CD4-positive, alpha-beta T cell (primary cell): ENCODE data around the gene SLC24A4. TPM values are rescaled to one million over a fixed set of nuclear protein-coding genes. Genes with fewer than 3 reads are reported as not detected.
A peak's percentile ranks its signal among the peaks of the same experiment; 100 is the strongest.

Experiments
- ATAC-seq: fragments of 200-7000 bp; cut with Tn5 transposase; one replicate; pipeline ENCODE4 v1.10.0; 2022; ENCODE audit warnings: mild to moderate bottlenecking; ENCODE audit not compliant: poor library complexity
- CTCF ChIA-PET: fragments of 350-600 bp; sonication (Branson Sonifier 250); formaldehyde crosslinking; loops from one replicate; lab custom pipeline; 2021; ENCODE audit warnings: antibody characterized with exemption, inconsistent platforms; lab: Charles Lee
- POLR2A ChIA-PET: fragments of 350-600 bp; sonication (Branson Sonifier 250); formaldehyde crosslinking; loops from one replicate; lab custom pipeline; 2021; ENCODE audit warnings: antibody characterized with exemption, inconsistent platforms; lab: Charles Lee
- DNase-seq, 14 experiments: peaks; one replicate each; pipeline ENCODE4 v3.0.0-alpha.2; 2013 to 2020; ENCODE audit warnings: mixed read lengths in 2 of 14
- H3K27ac ChIP-seq, 2 donors: one replicate each; pipeline versions ENCODE4 v1.5.1 to v1.7.0; 2013; ENCODE audit warnings: low read length in 2 of 2, low read depth in 1 of 2, mild to moderate bottlenecking in 1 of 2
- H3K27me3 ChIP-seq, 2 experiments: 1 replicate in 1 of 2; 2 replicates in 1 of 2; pipeline versions ENCODE4 v1.6.1 to v1.7.0; 2013; ENCODE audit warnings: low read length in 2 of 2, control low read depth in 1 of 2, mild to moderate bottlenecking in 1 of 2, moderate library complexity in 1 of 2; ENCODE audit not compliant: insufficient read depth in 2 of 2, control insufficient read depth in 1 of 2
- H3K36me3 ChIP-seq: one replicate; pipeline ENCODE4 v1.6.1; 2013; ENCODE audit warnings: low read length, control low read depth; ENCODE audit not compliant: insufficient read depth
- H3K4me1 ChIP-seq: one replicate; pipeline ENCODE4 v1.6.1; 2013; ENCODE audit warnings: low read length, control low read depth; ENCODE audit not compliant: insufficient read depth
- H3K4me3 ChIP-seq: one replicate; pipeline ENCODE4 v1.5.1; 2013; ENCODE audit warnings: mild to moderate bottlenecking, low read length, moderate library complexity
- H3K9me3 ChIP-seq, 2 experiments: 1 replicate in 1 of 2; 2 replicates in 1 of 2; pipeline versions ENCODE4 v1.6.1 to v1.7.0; 2013; ENCODE audit warnings: low read length in 2 of 2, mild to moderate bottlenecking in 2 of 2, control low read depth in 1 of 2, moderate library complexity in 1 of 2; ENCODE audit not compliant: control insufficient read depth in 1 of 2, insufficient read depth in 1 of 2
- H3K27ac Mint-ChIP-seq: one replicate; pipeline ENCODE4 v1.8.0; 2020; ENCODE audit warnings: mixed read lengths
- H3K27me3 Mint-ChIP-seq: one replicate; pipeline ENCODE4 v1.8.0; 2021; ENCODE audit warnings: mixed read lengths
- H3K36me3 Mint-ChIP-seq: one replicate; pipeline ENCODE4 v1.8.0; 2021; ENCODE audit warnings: low read depth, mixed read lengths
- H3K4me1 Mint-ChIP-seq: one replicate; pipeline ENCODE4 v1.8.0; 2021; ENCODE audit warnings: low read depth, mixed read lengths
- H3K4me3 Mint-ChIP-seq: one replicate; pipeline ENCODE4 v1.8.0; 2020; ENCODE audit warnings: mild to moderate bottlenecking, mixed read lengths
- H3K9me3 Mint-ChIP-seq: one replicate; pipeline ENCODE4 v1.8.0; 2020; ENCODE audit warnings: mixed read lengths
- intact Hi-C, 2 experiments: fragments of 100-400 bp; cut with DNase I in 1 of 2; cut with micrococcal nuclease in 1 of 2; formaldehyde crosslinking; loops; one replicate each; pipeline versions ENCODE4 v1.15.1 to v1.9.0; 2023 to 2025; cut with DNase I, micrococcal nuclease
- total RNA-seq, 174 experiments: library from RNA in 2 of 174; stranded (reverse) in 2 of 174; gene quantifications; one replicate each; pipeline ENCODE4 v1.2.3 and lab custom pipeline; 2021 to 2026
- TF ChIP-seq, protein P1 (sequence below): fragments of 200-600 bp; IDR thresholded peaks from one replicate; pipeline ENCODE4 v1.8.0; 2022; ENCODE audit warnings: antibody characterized with exemption, mild to moderate bottlenecking

Gene SLC24A4
- total RNA-seq, 2 experiments from 2014 or later, result 0.11 to 0.19 TPM

- no peak for DNase-seq
- ChIA-PET CTCF (interaction anchor here (1.1 kb wide), 1 partner anchor 107 kb away, joined by 3 read pairs; no protein-coding TSS in a partner anchor), POLR2A (no interaction called here)
- Mint-ChIP-seq H3K4me3 (no peak overlapping the region), H3K36me3 (no peaks in the 10 kb centered on the region), H3K4me1 (peaks cover 20% of the 10 kb centered on the region), H3K9me3 (no peaks in the 10 kb centered on the region), H3K27me3 (no peaks in the 10 kb centered on the region), H3K27ac (no peak overlapping the region)
- H3K27me3 ChIP-seq, result no peaks in the 10 kb centered on the region
- H3K4me1 ChIP-seq, result peaks cover 9% of the 10 kb centered on the region
- intact Hi-C loops, result no loop called here
- no peak for ATAC-seq
- no peaks in the 10 kb centered on the region for H3K9me3 ChIP-seq
- no peak overlapping the region for H3K4me3 ChIP-seq
- no peaks in the 10 kb centered on the region for H3K36me3 ChIP-seq
- H3K27ac ChIP-seq, result no peak overlapping the region
- TF ChIP-seq, protein P1, sequence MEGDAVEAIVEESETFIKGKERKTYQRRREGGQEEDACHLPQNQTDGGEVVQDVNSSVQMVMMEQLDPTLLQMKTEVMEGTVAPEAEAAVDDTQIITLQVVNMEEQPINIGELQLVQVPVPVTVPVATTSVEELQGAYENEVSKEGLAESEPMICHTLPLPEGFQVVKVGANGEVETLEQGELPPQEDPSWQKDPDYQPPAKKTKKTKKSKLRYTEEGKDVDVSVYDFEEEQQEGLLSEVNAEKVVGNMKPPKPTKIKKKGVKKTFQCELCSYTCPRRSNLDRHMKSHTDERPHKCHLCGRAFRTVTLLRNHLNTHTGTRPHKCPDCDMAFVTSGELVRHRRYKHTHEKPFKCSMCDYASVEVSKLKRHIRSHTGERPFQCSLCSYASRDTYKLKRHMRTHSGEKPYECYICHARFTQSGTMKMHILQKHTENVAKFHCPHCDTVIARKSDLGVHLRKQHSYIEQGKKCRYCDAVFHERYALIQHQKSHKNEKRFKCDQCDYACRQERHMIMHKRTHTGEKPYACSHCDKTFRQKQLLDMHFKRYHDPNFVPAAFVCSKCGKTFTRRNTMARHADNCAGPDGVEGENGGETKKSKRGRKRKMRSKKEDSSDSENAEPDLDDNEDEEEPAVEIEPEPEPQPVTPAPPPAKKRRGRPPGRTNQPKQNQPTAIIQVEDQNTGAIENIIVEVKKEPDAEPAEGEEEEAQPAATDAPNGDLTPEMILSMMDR, result no peak
Measured at GRCh38 chr14:92505826-92506225, 182.9 kb downstream of the SLC24A4 start.

DNA sequence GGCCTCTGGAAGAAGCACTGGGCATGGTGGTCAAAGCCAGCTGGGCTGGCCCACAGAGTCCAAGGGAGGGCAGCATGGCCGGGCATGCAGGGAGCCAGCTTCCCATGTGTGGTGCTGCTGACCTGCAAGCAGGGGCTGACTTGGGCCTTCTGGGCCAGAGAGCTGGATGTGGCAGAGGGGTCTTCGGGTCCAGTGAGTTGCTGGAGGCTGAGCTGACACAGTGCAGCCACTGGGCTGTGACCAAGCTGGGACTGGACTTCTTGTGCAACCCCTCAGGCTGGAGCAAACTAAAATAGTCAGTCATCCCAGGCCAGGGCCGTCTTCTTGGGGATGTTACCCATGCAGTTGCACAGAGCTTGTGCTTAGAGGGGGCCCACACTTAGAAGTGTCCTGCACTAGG is 183.3 kb downstream of the SLC24A4 start:
- ChIA-PET POLR2A (no interaction called here), CTCF (interaction anchor here (1.1 kb wide), 1 partner anchor 107 kb away, joined by 3 read pairs; no protein-coding TSS in a partner anchor)
- no peak for DNase-seq
- H3K4me1 Mint-ChIP-seq, result peaks cover 20% of the 10 kb centered on the region
- no peaks in the 10 kb centered on the region for H3K27me3 ChIP-seq
- H3K4me1 ChIP-seq, result peaks cover 9% of the 10 kb centered on the region
- no peaks in the 10 kb centered on the region for H3K27me3 Mint-ChIP-seq
- no peaks in the 10 kb centered on the region for H3K36me3 ChIP-seq
- no peak overlapping the region for H3K27ac ChIP-seq
- intact Hi-C loops, result no loop called here
- ATAC-seq, result no peak
- TF ChIP-seq, protein P1, result no peak
- H3K9me3 Mint-ChIP-seq, result no peaks in the 10 kb centered on the region
- no peak overlapping the region for H3K4me3 ChIP-seq
- H3K4me3 Mint-ChIP-seq, result no peak overlapping the region
- no peaks in the 10 kb centered on the region for H3K36me3 Mint-ChIP-seq
- H3K9me3 ChIP-seq, result no peaks in the 10 kb centered on the region
- H3K27ac Mint-ChIP-seq, result no peak overlapping the region

GRCh38 chr14:92507174-92507768 is 184.3 kb downstream of the SLC24A4 start:
- ChIA-PET CTCF (no interaction called here), POLR2A (no interaction called here)
- Histone ChIP-seq H3K27ac (no peak overlapping the region), H3K27me3 (no peaks in the 10 kb centered on the region), H3K9me3 (no peaks in the 10 kb centered on the region), H3K36me3 (no peaks in the 10 kb centered on the region), H3K4me1 (peaks cover 9% of the 10 kb centered on the region), H3K4me3 (no peak overlapping the region)
- TF ChIP-seq, protein P1, result no peak
- Mint-ChIP-seq H3K9me3 (no peaks in the 10 kb centered on the region), H3K27me3 (no peaks in the 10 kb centered on the region), H3K27ac (no peak overlapping the region), H3K36me3 (no peaks in the 10 kb centered on the region), H3K4me3 (no peak overlapping the region), H3K4me1 (peaks cover 22% of the 10 kb centered on the region)
- DNase-seq (peak in 4 of 14 experiments; percentile 23 to 44 (median 40)), ATAC-seq (peak; percentile 24)
- intact Hi-C loops, result no loop called here
